Activated gamma-delta T cell treated with Interleukin-2 at 50 U/mL for 16 hours (primary cell): Measurements from ENCODE around the gene MFN1.

Source experiments
- DNase-seq: peaks from one replicate; pipeline ENCODE4 v3.0.0-alpha.2; 2020

Gene MFN1

GRCh38 chr3:179432451-179432850 is 84.9 kb downstream of the MFN1 start:
- DNase-seq, result no peak

- DNase-seq, result no peak
Measured at GRCh38 chr3:179436517-179436916, 89.0 kb downstream of the MFN1 start.

- no peak for DNase-seq
Measured at GRCh38 chr3:179438841-179439240, 91.3 kb downstream of the MFN1 start.
